Measurements from ENCODE around the gene C20orf202.
"Not testable (repeated sequence)": the region's sequence is repeated elsewhere in the genome, so short reads cannot be mapped to it uniquely, and the experiment has no call there.

The C20orf202 gene

GRCh38 chr20:1222750-1223149 lies 19.5 kb downstream of the C20orf202 start:
- not testable (repeated sequence) for DNase-seq; H3K79me1 ChIP-seq (ENCODE audit: low read length); H3K27ac ChIP-seq (ENCODE audit: low read depth, low read length); H3K27me3 ChIP-seq (ENCODE audit: insufficient read depth, low read length, poor library complexity); H3K23ac ChIP-seq (ENCODE audit: low read length); H3K36me3 ChIP-seq (ENCODE audit: control insufficient read depth, insufficient read depth, low read length); H3K4me2 ChIP-seq (ENCODE audit: low read length); H3K56ac ChIP-seq (ENCODE audit: low read length); H2BK15ac ChIP-seq (replicated peaks; ENCODE audit: low read depth); H2BK5ac ChIP-seq (ENCODE audit: low read length); H4K8ac ChIP-seq (ENCODE audit: low read depth, low read length); H3K4ac ChIP-seq (ENCODE audit: low read depth, low read length); H3K9ac ChIP-seq (ENCODE audit: low read length); H2BK120ac ChIP-seq (ENCODE audit: low read depth, low read length); H3K79me2 ChIP-seq (ENCODE audit: control insufficient read depth, insufficient read depth, low read length); H3K4me3 ChIP-seq (ENCODE audit: low read length); H3K4me1 ChIP-seq (ENCODE audit: control insufficient read depth, low read depth, low read length); H3K18ac ChIP-seq (ENCODE audit: low read length); H2AK5ac ChIP-seq (ENCODE audit: low read length); H4K5ac ChIP-seq (ENCODE audit: low read length)
- WGBS (ENCODE audit: extremely low coverage, insufficient coverage, low lambda C conversion rate), result no CpG with 5 or more reads among the region's 4 CpGs

- H3K27me3 ChIP-seq (ENCODE audit: insufficient read depth, low read length, poor library complexity), result no peaks in the 10 kb centered on the region
- WGBS (ENCODE audit: extremely low coverage, insufficient coverage, low lambda C conversion rate), result no CpG with 5 or more reads among the region's 20 CpGs
Measured at GRCh38 chr20:1224205-1224890, 21.1 kb downstream of the C20orf202 start.

GRCh38 chr20:1225263-1225782 lies 22.1 kb downstream of the C20orf202 start:
- H3K27ac ChIP-seq (ENCODE audit: low read depth, low read length), result no peak overlapping the region
- no CpG with 5 or more reads among the region's 30 CpGs for WGBS (ENCODE audit: extremely low coverage, insufficient coverage, low lambda C conversion rate)
- H3K36me3 ChIP-seq (ENCODE audit: control insufficient read depth, insufficient read depth, low read length), result no peaks in the 10 kb centered on the region

More at GRCh38 chr20:1224205-1224890, 21.1 kb downstream of the C20orf202 start:
- no peak overlapping the region for H4K8ac ChIP-seq (ENCODE audit: low read depth, low read length)
- H3K4me3 ChIP-seq (ENCODE audit: low read length), result no peak overlapping the region
- DNase-seq, result no peak
- no peaks in the 10 kb centered on the region for H3K4me1 ChIP-seq (ENCODE audit: control insufficient read depth, low read depth, low read length)
- no peak overlapping the region for H4K5ac ChIP-seq (ENCODE audit: low read length)
- H3K4ac ChIP-seq (ENCODE audit: low read depth, low read length), result no peak overlapping the region
- H3K4me2 ChIP-seq (ENCODE audit: low read length), result no peak overlapping the region
- no peak overlapping the region for H2BK15ac ChIP-seq (replicated peaks; ENCODE audit: low read depth)
- H3K27ac ChIP-seq (ENCODE audit: low read depth, low read length), result no peak overlapping the region
- no peaks in the 10 kb centered on the region for H3K36me3 ChIP-seq (ENCODE audit: control insufficient read depth, insufficient read depth, low read length)
- no peak overlapping the region for H3K23ac ChIP-seq (ENCODE audit: low read length)
- H3K18ac ChIP-seq (ENCODE audit: low read length), result no peak overlapping the region
- H3K79me2 ChIP-seq (ENCODE audit: control insufficient read depth, insufficient read depth, low read length), result no peaks in the 10 kb centered on the region
- no peak overlapping the region for H2BK5ac ChIP-seq (ENCODE audit: low read length)
- H3K56ac ChIP-seq (ENCODE audit: low read length), result no peak overlapping the region
- H3K79me1 ChIP-seq (ENCODE audit: low read length), result no peaks in the 10 kb centered on the region
- no peak overlapping the region for H2AK5ac ChIP-seq (ENCODE audit: low read length)
- H3K9ac ChIP-seq (ENCODE audit: low read length), result no peak overlapping the region
- no peak overlapping the region for H2BK120ac ChIP-seq (ENCODE audit: low read depth, low read length)

GRCh38 chr20:1225783-1226654 lies 22.8 kb downstream of the C20orf202 start, which contains the start of gene RAD21L1:
TSS of gene RAD21L1 (plus strand) at chr20:1226044. CDS start at chr20:1228454, 2,410 bp downstream.
- Histone ChIP-seq H3K9ac (ENCODE audit: low read length) (peak within 1 kb of the TSS; percentile 79), H3K79me1 (ENCODE audit: low read length) (no peaks in the 10 kb centered on the region), H3K23ac (ENCODE audit: low read length) (peak within 1 kb of the TSS; percentile 24), H3K4ac (ENCODE audit: low read depth, low read length) (peak within 1 kb of the TSS; percentile 0), H3K4me2 (ENCODE audit: low read length) (peak within 1 kb of the TSS; percentile 85), H2AK5ac (ENCODE audit: low read length) (no peak within 1 kb of the TSS), H3K4me1 (ENCODE audit: control insufficient read depth, low read depth, low read length) (no peaks in the 10 kb centered on the region), H2BK5ac (ENCODE audit: low read length) (no peak within 1 kb of the TSS), H2BK15ac (replicated peaks; ENCODE audit: low read depth) (no peak within 1 kb of the TSS), H4K8ac (ENCODE audit: low read depth, low read length) (no peak within 1 kb of the TSS), H3K79me2 (ENCODE audit: control insufficient read depth, insufficient read depth, low read length) (no peaks in the 10 kb centered on the region), H3K56ac (ENCODE audit: low read length) (peak within 1 kb of the TSS; percentile 95), H2BK120ac (ENCODE audit: low read depth, low read length) (no peak within 1 kb of the TSS), H3K27ac (ENCODE audit: low read depth, low read length) (no peak within 1 kb of the TSS), H3K36me3 (ENCODE audit: control insufficient read depth, insufficient read depth, low read length) (no peaks in the 10 kb centered on the region), H3K4me3 (ENCODE audit: low read length) (peak within 1 kb of the TSS; percentile 52), H4K5ac (ENCODE audit: low read length) (no peak within 1 kb of the TSS), H3K18ac (ENCODE audit: low read length) (peak within 1 kb of the TSS; percentile 61), H3K27me3 (ENCODE audit: insufficient read depth, low read length, poor library complexity) (no peaks in the 10 kb centered on the region)
- DNase-seq, result peak; percentile 80
- WGBS (ENCODE audit: extremely low coverage, insufficient coverage, low lambda C conversion rate), result no CpG with 5 or more reads among the region's 88 CpGs

More at GRCh38 chr20:1225263-1225782, 22.1 kb downstream of the C20orf202 start:
- Histone ChIP-seq H3K9ac (ENCODE audit: low read length) (peak overlapping the region; percentile 77), H3K79me2 (ENCODE audit: control insufficient read depth, insufficient read depth, low read length) (no peaks in the 10 kb centered on the region), H3K4me3 (ENCODE audit: low read length) (peak overlapping the region; percentile 46), H2BK120ac (ENCODE audit: low read depth, low read length) (no peak overlapping the region), H3K27me3 (ENCODE audit: insufficient read depth, low read length, poor library complexity) (no peaks in the 10 kb centered on the region), H4K5ac (ENCODE audit: low read length) (no peak overlapping the region), H3K23ac (ENCODE audit: low read length) (no peak overlapping the region), H3K4me1 (ENCODE audit: control insufficient read depth, low read depth, low read length) (no peaks in the 10 kb centered on the region), H3K4ac (ENCODE audit: low read depth, low read length) (no peak overlapping the region), H3K79me1 (ENCODE audit: low read length) (no peaks in the 10 kb centered on the region), H3K4me2 (ENCODE audit: low read length) (peak overlapping the region; percentile 85), H2AK5ac (ENCODE audit: low read length) (no peak overlapping the region), H2BK5ac (ENCODE audit: low read length) (no peak overlapping the region), H3K56ac (ENCODE audit: low read length) (peak overlapping the region; percentile 95), H2BK15ac (replicated peaks; ENCODE audit: low read depth) (no peak overlapping the region), H3K18ac (ENCODE audit: low read length) (no peak overlapping the region), H4K8ac (ENCODE audit: low read depth, low read length) (no peak overlapping the region)
- DNase-seq, result peak; percentile 89

- H4K8ac ChIP-seq (ENCODE audit: low read depth, low read length), result no peak overlapping the region
- no peaks in the 10 kb centered on the region for H3K79me1 ChIP-seq (ENCODE audit: low read length)
- no peaks in the 10 kb centered on the region for H3K79me2 ChIP-seq (ENCODE audit: control insufficient read depth, insufficient read depth, low read length)
- H3K4me3 ChIP-seq (ENCODE audit: low read length), result no peak overlapping the region
- no CpG with 5 or more reads among the region's 3 CpGs for WGBS (ENCODE audit: extremely low coverage, insufficient coverage, low lambda C conversion rate)
- H2AK5ac ChIP-seq (ENCODE audit: low read length), result no peak overlapping the region
- no peaks in the 10 kb centered on the region for H3K4me1 ChIP-seq (ENCODE audit: control insufficient read depth, low read depth, low read length)
- no peaks in the 10 kb centered on the region for H3K36me3 ChIP-seq (ENCODE audit: control insufficient read depth, insufficient read depth, low read length)
- no peak overlapping the region for H3K23ac ChIP-seq (ENCODE audit: low read length)
- no peak overlapping the region for H3K18ac ChIP-seq (ENCODE audit: low read length)
- H3K27me3 ChIP-seq (ENCODE audit: insufficient read depth, low read length, poor library complexity), result no peaks in the 10 kb centered on the region
- no peak for DNase-seq
- no peak overlapping the region for H2BK5ac ChIP-seq (ENCODE audit: low read length)
- no peak overlapping the region for H3K9ac ChIP-seq (ENCODE audit: low read length)
- H3K27ac ChIP-seq (ENCODE audit: low read depth, low read length), result no peak overlapping the region
- no peak overlapping the region for H3K4ac ChIP-seq (ENCODE audit: low read depth, low read length)
- no peak overlapping the region for H3K4me2 ChIP-seq (ENCODE audit: low read length)
- H3K56ac ChIP-seq (ENCODE audit: low read length), result no peak overlapping the region
- H4K5ac ChIP-seq (ENCODE audit: low read length), result no peak overlapping the region
- H2BK15ac ChIP-seq (replicated peaks; ENCODE audit: low read depth), result no peak overlapping the region
- H2BK120ac ChIP-seq (ENCODE audit: low read depth, low read length), result no peak overlapping the region
Measured at GRCh38 chr20:1229541-1229940, 26.3 kb downstream of the C20orf202 start.
